ENCODE measurements around the gene PHLDB2.

DNA sequence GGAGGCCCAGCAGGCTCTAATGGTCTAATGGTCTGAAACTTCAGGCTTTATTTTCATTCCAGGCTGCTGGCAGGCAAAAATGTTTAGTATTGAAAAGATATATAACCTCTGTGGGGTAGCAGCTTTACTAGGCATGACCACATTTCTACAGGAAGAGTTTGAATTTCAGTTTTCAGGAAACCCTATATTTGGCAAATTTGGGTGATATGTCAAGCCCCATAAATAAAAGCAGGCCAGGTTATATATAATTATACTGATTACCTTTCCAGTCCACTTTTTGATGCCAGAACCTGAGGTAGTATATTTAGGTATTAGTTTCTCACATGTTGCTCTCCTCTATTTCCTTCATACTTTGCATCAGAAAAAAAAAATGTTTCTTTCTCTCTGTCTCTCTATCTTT lies 37.2 kb upstream of the PHLDB2 start:
- no peak for TF ChIP-seq TAF1 (IDR thresholded peaks at IDR 0.05; ENCODE audit: low read depth, low read length)
- no peak for TF ChIP-seq POLR2AphosphoS5 (IDR thresholded peaks at IDR 0.05; ENCODE audit: low read depth, low read length)
- no peak for TF ChIP-seq POLR2A (IDR thresholded peaks at IDR 0.05; ENCODE audit: low read depth, low read length)
- no peak for TF ChIP-seq PAX5 (IDR thresholded peaks at IDR 0.05; ENCODE audit: insufficient read depth, low read length, severe bottlenecking)
- TF ChIP-seq SPI1 (IDR thresholded peaks at IDR 0.05; ENCODE audit: low read depth, low read length): no peak

Data from GM12891 (cell line).